HG03196 (cell line): Measurements from ENCODE around the gene RFX5.
A peak's percentile ranks its signal among the peaks of the same experiment; 100 is the strongest.
"Not testable (repeated sequence)": the region's sequence is repeated elsewhere in the genome, so short reads cannot be mapped to it uniquely, and the experiment has no call there.

Experiments
- ATAC-seq: cut with Tn5 transposase; IDR thresholded peaks from one replicate; pipeline ENCODE4 v1.9.1; 2021; ENCODE audit not compliant: unreplicated experiment

The RFX5 gene

DNA sequence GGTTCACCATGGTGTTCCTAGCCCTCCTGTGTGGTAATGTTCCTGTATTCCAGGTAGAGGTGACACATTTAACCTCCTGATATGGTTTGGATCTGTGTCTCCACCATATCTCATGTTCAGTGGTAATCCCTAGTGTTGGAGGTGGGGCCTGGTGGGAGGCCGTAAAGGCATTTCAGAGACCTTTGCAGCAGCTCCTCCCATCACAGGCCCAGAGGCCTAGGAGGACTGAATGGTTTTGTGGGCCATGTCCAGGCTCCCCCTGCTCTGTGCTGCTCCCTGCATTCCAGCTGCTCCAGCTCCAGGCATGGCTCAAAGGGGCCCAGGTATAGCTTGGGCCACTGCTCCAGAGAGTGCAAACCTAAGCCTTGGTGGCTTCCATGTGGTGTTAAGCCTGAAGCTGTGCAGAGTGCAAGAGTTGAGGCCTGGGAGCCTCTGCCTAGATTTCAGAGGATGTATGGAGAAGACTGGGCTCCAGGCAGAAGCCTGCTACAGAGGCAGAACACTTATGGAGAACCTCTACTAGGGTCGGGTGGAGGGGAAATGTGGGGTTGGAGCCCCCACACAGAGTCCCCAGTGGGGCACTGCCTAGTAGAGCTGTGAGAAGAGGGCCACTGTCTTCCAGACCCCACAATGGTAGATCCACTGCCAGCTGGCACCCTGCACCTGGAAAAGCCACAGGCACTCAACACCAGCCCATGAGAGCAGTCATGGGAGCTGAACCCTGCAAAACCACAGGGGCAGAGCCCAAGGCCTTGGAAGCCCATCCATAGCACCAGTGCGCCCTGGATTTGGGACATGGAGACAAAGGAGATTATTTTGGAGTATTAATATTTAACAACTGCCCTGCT, 15.5 kb upstream of the RFX5 start:
- no peak for ATAC-seq

GRCh38 chr1:151361883-151362282, 14.8 kb upstream of the RFX5 start:
- ATAC-seq = no peak

DNA sequence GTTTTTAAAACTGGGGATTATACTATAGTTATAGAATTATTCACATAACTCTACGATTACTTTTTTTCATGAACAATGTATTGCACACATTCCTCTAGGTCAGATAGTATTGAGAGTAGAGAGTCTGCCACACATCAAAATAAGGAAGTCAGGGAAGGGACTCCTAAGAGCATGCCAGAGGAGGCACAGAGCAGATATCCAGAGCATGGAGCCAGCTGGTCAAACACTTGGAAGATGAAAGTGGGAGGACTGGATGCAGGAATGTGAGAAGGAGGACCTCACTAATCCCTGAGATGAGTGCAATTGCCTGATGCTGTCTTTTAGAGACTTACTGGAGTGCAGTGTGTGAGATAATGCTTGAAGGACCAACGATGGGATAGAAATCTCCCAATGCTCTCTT, 9.6 kb upstream of the RFX5 start:
- ATAC-seq = no peak

- ATAC-seq = no peak
Measured at GRCh38 chr1:151352021-151352718, 5.1 kb upstream of the RFX5 start.

DNA sequence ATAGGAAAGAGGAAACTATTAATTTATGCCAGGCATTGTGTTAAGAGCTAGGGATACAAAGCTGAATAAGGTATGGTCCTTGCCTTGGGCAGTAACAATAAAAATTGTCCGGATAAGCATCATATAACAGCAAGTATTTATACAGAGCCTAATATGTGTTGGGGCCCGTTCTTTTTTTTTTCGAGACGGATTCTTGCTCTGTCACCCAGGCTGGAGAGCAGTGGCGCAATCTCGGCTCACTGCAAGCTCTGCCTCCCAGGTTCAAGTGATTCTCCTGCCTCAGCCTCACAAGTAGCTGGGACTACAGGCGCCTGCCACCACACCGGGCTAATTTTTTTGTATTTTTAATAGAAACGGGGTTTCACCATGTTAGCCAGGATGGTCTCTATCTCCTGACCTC, 3.3 kb upstream of the RFX5 start:
- ATAC-seq = not testable (repeated sequence)

DNA sequence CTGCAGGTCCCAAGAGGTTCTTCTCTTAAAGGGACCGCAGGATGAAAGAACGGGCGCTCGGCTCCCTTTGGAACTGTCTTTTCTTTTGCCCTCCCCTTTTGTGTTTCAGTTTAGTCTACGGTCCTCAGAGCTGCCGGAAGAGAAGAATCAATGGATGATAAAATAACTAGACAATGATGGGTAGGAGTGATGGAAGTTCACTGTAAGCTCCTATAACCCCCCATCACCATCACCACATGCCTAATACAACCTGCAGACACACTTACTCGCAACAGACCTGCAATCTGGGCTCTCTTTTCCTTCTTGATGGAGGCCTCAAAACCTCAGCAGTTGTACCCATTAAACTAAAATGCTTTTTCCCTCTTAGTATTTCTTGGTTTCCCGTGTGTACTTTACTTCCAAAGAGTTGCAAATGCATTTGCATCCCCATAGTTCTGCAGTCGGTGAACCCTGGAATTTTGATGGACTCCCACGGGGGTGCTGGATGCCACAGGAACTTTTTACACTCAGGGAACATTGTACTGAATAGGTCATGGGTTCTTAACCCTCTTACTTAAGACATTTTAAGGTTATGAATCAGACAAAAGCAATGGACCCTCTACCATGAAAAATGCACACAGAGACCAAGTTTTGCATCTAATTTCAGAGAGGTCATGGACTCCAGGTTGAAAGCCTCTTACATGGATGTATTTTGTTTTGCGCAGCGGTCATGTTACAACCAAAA, 633 bp upstream of the RFX5 start:
- no peak for ATAC-seq

DNA sequence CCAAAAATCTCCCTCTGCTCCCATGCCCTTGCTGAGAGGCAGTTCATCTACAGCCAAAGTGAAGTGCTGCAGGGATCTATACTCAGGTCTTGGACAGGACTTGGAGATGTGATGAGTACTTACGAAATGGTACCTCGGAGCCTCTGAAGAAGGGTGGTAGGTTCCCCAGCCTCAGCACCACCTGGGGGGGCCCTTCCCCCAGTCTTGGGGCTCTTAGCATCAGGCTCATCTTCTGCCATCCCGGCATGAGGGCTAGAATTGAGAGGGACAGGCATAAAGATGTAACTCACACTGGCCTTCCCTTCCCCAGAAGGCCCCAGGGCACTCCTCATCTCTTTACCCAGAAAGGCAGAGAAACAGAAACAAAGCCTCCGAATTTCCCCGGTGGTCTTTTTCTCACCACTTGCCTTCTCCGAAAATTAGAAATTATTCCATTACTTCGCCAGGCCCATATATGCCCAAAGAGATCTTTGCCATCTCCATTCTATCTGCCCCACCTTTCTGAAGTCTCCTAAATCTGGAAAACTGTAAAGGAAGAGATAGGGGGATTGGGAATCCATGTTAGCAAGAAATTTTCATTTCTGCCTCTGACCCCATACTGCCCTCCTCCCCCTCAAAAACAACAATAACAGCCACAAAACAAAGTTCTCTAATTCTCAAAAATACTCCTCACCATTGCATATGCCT, 827 bp downstream of the RFX5 start:
- ATAC-seq = no peak

- ATAC-seq = no peak
Measured at GRCh38 chr1:151344291-151344690, 2.8 kb downstream of the RFX5 start.

DNA sequence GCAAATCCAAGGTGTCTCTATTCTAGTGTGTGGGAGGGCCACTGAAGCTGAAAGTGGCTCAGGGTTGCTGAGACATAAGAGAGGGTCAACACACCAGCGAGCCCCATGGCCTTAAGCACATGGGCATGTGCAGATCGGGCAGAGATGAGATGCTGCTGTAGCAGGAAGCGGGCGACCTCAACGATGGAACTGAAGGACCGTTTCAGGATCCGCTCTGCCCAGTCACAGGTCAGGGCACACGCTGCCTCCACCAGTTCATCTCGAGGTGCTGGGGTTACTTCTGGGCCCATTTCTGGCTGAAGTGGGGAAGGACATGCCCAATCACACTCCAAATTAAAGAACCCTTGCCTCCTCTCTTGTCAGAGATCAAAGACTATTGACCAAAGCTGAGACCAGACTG, 3.5 kb downstream of the RFX5 start:
- no peak for ATAC-seq

- no peak for ATAC-seq
Measured at GRCh38 chr1:151342569-151342968, 4.5 kb downstream of the RFX5 start.

- ATAC-seq = no peak
Measured at GRCh38 chr1:151342021-151342420, 5.0 kb downstream of the RFX5 start.

DNA sequence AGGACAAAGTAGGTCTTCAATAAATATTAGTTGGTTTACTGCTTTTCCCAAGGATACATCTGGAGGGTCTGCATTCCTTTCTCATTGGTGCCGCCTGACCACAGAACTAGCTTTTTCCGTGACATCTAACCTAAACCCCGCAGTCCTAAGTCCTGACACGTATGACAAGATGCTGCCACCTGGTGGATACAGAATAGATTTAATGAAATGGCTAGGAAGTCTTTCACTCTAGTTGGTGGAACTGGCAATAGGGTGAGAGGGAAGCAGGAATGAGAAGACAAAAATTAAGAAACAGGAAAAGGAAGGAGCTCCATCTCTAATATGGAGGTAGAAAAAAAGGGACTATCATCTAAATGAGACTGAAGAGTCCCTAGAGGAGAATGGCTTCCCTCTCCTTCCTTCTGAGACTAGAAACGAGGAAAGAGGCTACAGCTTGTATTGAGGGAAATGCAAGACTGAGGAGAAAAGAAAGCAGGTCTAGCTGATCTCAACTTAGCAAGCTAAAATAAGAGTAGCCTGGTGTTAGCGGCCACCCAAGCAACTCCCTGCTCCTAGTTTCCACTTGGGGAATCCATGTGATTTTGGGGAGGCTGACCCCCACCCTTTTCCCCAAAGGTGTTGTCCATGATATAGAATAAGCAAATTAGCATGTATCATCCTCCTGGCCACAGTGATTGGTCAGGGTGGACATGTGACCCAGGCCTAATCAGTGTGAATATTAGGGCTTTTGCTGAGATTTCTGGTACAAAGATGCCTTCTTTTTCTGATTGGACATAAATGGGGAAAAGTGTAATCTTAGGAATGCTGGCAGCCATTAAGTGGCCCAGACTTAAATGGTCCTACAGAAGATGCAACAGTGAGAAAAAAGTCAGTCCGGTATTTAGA, 5.9 kb downstream of the RFX5 start:
- ATAC-seq = peak; percentile 46

DNA sequence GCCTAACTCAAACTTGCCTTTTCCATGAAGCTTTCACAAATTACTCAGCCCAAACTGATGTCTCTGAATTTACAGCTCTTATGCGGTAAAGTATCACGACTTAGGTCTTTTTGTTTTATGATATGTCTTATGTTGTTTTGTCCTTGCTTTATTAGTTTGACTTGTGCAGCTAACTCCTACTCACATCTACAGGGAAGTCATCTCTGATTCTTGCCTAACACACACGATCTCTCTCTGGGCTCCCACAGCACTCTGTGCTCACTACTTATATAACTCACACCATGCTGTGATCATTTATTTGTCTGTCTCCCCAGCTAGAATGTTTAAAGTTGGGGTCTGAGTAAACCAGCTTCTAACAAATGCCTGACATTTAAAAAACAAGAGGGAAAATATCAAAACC, 10.5 kb downstream of the RFX5 start:
- no peak for ATAC-seq

DNA sequence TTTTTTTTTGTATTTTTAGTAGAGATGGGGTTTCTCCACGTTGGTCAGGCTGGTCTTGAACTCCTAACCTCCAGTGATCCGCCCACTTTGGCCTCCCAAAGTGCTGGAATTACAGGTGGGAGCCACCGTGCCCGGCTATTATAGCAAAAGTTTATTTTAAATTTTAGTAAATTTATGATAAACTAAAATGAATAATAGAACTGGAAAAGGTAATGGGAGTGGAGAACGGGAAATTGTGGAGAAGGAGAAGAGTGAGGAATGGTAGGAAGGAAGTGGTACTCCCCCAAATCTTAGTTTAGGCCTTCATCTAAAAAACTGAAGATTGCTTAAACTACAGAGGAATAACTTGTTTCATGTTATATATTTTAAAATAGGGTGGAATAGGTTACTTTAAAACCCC, 12.2 kb downstream of the RFX5 start:
- ATAC-seq = no peak

DNA sequence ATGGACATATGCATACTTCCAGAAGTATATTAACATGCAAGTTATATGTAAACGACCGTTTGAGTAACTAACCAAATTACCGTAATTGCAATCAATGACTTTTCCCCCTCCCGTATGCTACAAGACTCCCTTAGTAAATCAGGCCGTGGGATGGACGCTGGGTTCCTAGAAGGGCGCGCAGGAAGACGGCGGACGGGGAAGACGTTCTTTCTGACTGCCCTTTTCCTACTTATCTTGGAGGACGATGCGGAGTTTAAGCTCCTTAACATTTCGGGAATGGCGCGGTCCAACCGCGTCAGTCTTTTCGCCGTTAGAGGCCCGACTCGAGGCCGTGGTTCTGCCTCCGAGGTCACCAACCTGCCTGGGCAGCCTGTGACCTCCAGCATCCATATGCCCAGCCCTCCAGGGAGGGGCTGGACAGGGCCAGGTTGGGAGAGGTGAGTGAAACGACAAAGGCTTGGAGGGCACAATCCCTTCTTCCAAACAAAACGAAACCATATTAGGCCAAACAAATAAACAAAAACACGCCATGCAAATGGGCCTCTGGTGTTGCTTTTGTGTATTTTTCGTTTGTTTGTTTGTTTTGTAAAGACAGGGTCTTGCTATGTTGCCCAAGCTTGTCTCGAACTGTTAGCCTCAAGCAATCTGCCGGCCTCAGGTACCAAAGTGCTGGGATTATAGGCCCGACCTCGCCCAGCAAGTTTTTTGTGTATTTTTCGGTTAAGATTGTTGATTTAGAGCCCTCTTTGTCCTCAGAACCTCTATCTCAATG, 19.0 kb downstream of the RFX5 start:
- ATAC-seq = no peak

- peak; percentile 84 for ATAC-seq
Measured at GRCh38 chr1:151327223-151327902, 19.7 kb downstream of the RFX5 start, which contains the start of gene PI4KB. PI4KB (minus strand) TSS chr1:151327416; CDS start chr1:151316481, 10,935 bp downstream.

DNA sequence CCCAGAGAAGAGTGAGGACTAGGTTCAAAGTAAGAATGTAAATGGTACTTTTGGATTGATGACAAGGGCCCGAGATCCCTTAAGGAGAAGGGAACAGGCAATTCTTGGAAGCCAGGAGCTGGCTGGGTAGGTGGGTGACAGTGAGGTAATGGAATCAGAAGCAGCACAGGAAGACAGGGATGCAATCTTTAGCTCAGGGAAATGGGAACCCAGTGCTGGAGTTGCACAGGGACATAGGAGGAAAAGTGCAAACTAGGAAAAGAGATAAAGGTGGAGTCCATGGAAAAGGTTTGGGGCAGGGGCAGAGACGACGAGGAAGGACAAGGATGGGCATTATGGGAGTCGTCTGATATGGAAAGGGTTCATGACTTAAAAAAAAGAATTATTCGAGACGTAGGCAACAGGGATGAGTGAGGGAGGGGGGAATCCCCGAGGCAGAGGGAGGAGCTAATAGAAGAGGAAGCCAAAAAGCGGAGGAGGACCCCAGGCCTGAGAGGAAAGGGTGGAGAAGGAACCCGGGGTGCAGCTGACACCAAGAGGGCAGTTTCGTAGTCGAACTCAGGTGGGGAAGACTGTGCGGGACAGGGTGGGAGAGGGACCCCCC, 20.3 kb downstream of the RFX5 start:
- peak; percentile 33 for ATAC-seq

DNA sequence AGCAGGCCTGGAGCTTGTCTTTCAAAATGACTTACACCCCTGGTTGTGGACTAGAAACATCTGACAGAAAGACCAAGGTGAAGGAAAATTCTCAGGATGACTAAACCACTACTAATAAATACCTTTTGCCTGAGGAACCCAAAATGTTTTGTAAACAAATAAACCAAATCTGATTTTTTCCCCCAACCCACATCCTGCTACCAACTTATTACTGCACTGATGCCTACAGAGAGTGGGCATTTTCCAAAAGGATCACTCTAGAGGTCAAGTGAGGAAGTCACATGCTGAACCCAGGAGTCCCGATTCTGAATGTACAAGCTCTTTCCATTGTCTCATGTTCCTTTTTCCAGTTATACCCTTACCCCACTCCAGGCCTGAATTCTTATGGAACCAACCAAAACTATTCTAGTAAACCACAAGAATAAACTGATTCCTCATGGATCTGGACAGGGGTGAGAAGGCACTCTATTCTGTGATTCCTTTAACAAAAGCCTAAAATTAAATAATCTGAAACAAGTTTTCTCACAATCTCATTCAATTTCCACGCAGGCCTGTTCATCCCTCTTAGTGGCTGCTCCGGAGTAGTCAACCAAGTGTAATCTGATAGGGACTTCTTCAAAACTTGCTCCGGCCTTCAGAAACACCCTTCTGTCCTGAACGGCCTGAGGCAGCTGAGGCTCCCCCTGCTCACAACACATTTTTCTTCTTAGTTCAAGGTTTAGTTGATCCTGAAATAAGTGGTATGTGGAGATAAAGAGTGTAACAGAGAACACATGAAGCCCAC, 21.2 kb downstream of the RFX5 start:
- no peak for ATAC-seq
